CD4-positive, alpha-beta T cell treated with Interleukin-21 for 1 hour (primary cell): ENCODE measurements around the gene CDH2.

Source experiments
- DNase-seq: peaks from one replicate; pipeline ENCODE4 v3.0.0-alpha.2; 2020

Gene CDH2

DNA sequence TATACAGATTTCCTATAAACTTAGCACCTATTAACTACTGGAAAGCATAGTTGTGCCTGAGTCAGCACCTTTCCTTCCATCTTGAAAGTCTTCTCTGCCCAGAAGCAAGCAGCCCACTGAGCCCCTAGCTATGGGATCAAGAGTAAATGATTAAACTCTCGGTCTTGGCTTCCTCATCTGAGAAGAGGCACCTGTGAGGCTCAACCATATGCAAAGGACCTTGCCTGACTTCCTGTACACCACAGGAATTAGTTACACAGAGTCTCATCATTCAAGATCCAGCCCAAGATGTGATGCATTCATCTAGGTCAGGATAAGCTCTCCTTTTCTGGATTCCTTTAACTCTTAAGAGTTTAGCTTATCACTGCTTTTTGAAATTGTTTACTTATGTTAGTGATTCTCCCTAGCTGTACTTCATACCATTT, 96.0 kb downstream of the CDH2 start:
- no peak for DNase-seq

DNA sequence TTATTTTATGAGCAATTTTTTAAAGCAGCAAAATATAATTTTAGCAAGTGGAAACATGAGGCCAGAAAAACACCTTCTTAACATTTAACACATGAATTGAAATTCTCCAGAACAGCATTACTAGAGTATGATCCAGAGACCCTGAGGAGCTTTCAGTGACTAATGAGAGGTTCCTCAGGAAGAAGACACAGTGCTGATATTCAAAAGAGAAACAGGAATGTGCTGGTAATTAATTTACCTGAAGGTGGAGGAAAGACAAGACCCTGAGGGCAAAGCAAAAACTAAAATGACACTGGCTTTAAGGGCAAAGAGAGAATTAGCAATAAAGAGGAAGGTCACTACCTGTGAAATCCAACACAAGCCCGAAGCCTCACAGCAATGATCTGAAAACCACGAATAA, 97.0 kb downstream of the CDH2 start:
- no peak for DNase-seq

DNA sequence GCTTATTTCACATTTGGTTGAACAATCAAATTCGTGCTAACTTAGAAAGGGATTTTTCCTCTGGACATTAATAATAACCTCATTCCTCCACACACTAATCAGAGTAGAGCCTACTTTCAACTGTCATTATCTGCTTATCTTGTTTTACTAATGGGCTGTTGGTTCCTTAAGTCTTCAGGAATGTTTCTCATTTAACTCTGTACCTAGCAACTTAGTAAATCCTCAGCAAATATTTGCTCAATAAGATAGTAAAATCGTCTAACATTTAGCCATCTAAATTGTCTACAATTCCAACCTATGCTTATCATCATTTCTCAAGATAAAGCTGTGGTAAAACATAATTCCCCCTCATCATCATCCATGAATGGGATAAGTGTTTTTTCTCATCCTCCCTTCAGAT, 98.1 kb downstream of the CDH2 start:
- DNase-seq, result no peak

DNA sequence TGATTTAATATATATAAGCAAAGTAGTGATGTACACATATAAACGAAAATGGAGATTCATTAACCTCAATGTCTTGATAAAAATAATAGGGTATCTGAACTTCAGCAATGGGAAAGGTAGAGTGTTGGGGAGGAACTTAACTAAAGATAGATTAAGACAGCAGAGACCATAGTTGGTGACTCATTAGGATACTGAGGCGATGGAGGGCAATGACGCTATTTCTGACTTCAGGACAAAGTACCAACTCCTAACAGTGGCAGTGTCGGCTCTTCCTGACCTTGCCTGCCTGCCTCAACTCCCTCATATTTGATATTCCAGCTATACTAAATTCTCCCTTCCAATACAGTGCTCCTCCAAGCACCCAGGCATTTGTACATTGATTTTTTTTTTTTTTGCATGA, 98.6 kb downstream of the CDH2 start:
- no peak for DNase-seq

DNA sequence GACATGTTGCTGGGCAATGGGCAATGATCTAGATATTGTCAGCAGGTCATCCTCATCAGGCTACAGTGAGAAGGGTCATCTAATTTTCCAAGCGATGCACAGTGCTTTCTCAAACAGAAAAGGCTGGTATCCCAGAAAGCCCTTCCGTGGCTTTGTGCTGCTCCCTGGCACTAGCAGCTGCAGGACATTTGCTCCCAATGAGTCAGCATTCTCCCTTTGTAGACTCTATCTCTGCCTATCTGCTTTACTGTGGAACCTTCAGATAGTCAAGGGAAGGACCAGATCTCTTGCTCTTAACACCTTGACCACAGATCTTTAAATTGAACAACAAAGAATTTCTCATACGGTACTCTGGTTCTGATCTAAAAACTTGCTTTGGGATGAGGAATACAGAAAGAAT, 101.4 kb downstream of the CDH2 start:
- no peak for DNase-seq

DNA sequence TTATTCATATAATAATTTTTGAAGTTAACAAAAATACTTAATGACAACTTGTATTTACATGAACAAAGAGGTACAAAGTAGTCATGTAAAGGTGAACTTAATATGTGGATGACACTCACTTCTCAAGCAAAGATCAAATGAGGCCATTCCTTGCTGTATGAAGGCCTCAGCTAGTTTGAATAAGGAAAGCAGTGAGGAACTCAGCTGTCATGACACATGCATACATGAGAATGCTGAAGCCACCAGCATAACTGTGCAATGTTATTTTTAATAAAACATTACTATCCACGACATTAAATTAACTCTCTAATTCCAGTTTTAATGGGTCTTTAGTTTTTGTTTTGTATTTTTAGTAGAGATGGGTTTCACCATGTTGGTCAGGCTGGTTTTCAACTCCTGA, 102.9 kb downstream of the CDH2 start:
- no peak for DNase-seq

DNA sequence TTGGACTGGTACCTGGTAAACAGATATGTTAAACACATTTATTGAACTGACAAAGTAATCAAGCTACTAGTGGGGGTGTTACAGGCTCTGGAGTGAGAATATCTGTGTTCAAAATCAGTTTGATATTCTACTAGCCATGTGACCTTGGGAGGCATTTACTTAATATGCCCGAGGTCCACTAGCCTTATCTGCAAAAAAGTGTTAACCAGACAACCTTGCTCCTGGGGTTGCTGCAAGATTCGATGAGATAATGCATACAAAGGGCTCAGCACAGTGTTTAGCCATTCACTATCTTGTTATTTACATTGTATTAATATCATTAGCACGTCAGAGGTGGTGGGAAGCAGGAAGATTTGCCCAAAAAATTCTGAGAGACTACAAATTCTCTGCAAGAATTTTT, 103.3 kb downstream of the CDH2 start:
- no peak for DNase-seq

DNA sequence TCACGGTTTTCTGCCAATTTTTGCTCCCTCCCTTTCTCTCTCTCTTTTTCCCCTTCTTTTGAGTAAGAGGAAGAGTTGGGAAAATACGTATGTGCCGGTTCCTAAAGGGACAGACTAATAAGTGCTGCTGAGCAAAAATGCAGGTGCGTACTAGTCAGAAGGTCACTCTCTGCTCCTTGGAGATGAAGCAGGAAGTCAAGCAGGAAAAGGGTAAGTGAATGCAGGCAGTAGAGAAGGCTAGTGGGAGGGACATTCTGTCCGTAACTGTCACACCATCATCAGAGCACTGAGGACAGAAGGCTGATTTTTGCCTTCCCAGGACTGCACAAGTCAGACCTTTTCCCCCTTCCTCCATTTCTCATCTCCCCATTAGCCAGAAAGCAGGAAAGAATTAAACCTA, 105.7 kb downstream of the CDH2 start:
- DNase-seq, result no peak

DNA sequence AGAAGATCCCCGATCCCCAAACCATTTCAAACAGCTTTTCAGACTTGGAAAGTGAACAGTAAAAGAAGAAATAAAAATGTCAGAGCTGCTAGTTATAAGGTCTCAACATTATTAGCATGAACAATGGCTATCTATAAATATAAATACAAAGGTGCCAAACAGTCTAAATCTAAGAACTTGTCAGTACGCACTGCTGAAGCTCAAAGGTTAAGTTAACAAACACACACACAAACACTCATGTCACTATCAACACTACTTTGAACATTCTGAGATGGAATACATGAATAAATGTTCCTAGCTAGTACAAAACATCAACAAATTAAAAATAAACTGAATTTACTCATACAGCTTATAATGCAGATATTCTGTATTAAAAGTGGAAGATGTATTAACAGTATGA, 108.7 kb downstream of the CDH2 start:
- DNase-seq, result no peak

DNA sequence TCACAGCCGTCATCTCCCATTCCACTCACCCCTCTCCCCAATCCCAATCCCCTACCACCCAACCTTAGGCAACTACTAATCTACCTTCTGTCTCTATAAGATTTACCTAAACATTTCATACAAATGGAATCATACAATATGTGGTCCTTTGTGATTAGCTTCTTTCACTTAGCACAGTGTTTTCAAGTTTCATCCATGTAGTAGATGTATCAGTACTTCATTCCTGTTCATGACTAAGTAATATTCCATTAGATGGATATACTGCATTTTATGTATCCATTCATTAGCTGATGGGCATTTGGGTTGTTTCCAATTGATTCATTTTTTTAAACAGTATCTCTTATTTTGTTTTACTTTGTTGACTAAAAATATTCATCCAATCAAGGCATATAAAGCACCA, 109.6 kb downstream of the CDH2 start:
- DNase-seq, result no peak

DNA sequence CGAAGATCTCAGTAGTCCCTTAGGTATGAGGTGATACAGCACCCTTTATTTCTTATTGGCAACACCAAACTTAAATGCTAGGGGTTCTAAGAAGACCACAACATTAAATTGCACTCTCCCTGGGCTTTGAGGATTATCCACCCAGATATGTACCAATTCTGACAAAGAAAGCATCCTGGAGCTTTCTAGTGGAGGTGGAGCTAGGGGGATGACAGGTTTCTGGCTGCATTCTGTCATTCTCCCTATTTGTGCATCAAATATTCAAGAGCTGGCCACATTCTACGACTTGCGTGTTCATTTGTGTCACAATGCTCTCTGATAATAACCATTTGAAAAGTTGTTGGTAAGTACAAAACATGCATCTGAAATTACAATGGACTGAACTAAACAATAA, 111.1 kb downstream of the CDH2 start:
- DNase-seq, result no peak

DNA sequence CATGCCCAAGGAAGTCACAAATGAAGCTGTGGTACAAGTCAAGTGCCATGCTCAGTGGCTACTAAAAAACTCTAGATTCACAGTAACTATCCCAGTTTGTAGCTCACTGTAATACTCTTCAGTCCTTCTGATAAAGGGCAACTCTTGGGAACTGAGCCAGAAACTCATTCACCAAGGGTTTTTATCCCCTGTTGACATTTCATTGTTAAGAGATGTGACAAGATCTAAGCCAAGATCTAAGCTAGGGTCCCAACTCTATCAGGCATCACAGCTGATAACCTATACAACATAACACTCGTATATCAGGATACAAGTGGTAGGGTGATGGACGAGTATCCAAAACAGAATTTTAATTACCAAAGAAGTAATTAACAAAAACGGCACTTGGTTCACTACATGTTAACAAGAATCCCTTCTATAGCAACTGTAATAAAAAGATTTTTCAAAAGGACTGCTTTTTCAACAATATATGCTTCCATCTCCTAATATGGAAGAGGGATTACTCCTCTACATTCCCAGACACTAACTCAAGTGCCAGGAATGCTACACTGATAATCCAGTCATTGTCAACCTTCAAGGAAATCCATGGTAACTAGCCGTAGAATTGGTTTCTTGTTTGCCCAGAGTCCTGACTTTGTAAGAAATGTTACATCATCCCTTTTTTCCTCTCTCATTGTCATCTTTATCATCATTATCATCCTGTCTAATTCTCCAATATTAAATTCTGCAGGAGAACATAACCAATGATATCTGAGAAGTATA, 111.7 kb downstream of the CDH2 start:
- no peak for DNase-seq

DNA sequence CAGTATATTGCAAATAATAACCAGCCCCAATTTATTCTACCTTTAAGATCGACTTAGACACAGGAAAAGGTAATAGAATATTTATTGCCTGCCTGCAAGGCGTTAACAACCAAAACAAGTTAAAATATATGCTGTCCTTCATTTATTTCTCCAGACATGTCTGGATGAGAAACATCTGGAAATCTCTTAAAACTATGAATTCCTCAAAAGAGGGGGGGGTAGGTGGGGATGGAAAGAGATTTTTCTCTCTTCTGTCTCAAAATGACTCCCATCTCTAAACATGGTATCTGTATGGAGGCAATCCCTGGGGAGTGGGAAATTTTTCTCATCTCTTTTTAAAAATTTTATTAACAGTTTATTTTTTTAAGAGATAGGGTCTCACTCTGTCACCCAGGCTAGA, 113.0 kb downstream of the CDH2 start:
- DNase-seq, result no peak

DNA sequence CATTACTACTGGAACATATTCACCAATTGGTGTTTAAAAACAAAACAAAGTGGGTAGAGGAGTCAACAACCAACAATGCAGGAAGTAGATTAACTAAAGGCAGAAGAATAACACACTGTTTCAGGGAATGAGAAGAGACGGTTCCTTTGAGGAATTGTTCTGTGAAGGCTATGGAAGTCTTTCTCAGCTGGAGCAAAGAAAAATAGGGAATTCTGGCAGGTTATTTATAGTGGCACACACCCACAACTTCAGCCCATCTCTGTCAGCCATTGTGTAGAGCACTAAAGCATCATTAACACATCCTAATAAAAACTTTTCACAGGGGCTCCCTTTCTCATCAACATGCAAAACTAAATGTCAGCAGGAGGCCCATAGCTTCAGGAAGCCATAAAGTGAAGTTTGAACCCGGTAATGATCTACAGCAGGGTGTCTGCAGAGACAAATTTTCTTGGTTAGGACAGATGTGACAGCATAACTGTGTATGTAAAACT, 113.6 kb downstream of the CDH2 start:
- no peak for DNase-seq

DNA sequence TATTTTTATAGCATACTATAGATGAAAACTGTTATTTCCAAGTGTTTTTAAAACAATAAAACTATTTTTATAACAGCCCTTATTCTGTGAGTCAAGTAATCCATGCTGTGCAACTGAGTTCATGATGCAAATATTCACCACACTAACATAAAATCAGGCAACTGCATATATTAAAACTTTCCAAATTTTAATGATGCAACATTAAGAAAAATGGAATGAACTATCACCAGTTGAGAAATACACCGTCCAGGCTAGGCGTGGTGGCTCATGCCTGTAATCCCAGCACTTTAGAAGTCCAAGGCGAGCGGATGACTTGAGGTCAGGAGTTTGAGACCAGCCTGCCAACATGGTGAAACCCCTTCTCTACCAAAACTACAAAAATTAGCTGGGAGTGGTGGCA, 114.5 kb downstream of the CDH2 start:
- DNase-seq, result no peak

DNA sequence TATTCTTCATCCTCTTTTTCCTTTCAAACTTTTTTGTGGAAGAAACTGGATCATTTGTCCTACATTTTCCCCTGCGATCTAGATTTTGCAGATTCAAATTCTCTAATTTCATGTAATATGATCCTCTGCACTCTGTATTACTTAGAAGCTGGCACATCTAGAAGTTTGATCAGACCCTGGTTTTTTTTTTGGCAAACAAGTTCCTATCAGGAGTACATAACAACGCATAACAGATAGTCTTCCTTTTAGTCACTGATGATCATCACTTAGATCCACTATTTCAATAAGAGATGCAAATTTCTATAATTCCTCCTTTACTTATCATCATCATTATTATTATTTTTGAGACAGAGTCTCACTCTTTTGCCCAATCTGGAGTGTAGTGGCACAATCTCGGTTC, 117.1 kb downstream of the CDH2 start:
- DNase-seq, result no peak

DNA sequence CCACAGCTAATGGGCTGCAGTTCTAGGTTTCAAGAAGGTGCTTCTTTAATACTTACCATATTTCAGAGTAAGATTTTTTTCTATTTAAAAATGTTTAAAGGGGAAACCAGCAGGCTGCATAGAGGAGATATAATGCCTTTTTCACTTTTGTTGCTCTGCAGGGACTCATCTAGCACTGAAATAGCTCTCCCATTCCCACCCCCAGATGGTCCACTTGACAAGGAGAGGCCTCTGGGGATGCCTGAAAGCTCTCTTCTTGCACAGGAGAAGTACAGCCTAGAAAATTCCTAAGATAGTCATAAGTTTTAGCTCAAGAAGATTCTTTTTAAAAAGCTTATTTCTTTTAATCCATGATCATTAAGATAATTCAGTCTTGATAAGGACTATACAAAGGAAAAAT, 126.4 kb downstream of the CDH2 start:
- no peak for DNase-seq

DNA sequence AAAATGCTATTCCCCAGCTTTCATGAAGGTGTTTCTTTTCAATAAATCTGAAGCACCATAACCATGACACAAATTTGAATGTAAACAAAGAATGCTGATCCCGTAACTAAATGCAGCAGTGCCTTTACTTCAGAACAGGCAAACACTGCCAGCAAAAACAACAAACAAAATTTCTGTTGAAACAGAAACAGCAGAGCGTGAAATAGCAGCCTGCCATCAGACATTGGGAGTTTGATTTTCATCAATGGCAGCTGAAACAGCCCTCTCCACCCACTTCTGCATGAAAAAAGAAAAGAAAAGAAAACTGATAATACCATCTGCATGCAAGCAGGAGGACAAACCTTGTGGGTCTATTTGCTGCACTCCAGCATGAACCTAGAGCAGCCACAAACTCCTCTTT, 128.3 kb downstream of the CDH2 start:
- DNase-seq, result no peak

DNA sequence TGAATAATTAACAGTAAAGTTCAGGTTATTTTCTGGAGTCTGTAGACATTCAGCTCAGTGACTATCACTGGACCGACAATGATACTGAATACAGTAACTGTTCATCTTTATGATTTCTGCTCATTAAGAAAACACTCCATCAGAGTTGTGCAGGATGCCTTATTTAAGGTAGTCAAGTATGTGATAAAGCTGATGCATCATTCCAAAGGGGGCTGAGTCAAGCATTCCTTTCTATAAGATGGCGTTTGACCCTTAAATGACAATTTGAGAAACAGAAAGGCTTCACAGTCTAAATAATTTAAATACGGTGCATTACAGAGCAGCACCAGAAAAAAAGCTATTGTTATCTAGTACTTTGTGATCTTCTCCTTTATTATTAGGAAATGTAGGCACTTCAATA, 131.1 kb downstream of the CDH2 start:
- no peak for DNase-seq

DNA sequence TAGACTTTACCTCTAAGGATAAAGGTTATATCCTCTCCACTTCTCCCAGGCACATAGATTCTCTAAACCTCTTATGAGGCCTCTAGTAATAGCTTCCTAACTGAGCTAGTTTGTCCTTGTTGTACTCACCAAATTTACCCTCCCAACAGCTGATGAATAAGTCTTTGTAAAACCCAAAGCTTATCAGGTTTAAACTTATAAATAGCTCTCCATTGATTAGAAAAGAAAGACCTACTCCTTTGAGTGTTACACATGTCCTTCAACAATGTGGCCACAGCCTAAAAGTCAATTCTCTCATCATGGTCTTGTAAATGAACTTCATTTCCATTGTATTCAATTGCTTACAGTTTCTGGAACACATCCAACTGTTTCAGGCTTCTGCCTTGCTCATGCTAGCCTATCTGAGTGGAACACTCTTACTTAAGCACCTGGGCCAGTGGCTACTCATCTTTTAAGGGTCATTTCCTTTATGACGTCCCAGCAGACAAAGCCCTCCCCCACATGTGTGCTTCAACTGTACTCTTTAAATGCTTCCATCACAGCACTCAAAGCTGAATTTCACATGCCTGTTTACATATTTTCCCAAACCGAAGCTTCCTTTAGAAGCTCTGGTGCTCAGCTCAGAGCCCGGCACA, 131.6 kb downstream of the CDH2 start:
- no peak for DNase-seq

DNA sequence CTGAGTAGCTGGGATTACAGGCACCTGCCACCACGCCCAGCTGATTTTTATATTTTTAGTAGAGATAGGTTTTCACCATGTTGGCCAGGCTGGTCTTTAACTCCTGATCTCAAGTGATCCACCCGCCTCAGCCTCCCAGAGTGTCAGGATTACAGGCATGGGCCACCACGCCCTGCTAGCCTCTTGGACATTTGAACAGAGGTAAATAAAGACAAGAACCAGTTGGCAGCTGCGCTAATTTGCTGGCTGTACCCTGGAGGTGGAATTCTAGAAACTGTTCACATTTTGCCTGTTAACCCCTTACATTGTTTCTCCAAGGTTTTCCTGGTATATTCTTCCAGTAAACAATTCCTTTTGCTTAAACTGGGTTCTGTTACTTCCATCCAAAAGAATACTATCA, 132.9 kb downstream of the CDH2 start:
- no peak for DNase-seq

DNA sequence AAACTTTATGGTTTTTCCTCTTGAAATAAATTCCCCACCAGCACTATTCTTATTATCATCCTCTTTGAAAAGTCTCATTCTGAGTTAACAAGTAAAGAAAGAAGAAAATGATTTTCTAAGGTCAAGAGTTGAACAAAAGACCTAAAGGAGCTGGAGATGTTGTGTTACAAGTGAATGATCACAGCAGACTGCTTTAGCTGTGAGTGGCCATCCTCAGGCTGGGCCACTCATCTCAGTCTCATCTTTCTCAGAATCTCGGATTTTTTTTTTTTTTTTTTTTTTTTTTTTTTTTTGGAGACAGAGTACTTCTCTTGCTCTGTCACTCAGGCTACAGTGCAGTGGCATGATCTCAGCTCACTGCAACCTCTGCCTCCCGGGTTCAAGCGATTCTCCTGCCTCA, 133.3 kb downstream of the CDH2 start:
- no peak for DNase-seq

DNA sequence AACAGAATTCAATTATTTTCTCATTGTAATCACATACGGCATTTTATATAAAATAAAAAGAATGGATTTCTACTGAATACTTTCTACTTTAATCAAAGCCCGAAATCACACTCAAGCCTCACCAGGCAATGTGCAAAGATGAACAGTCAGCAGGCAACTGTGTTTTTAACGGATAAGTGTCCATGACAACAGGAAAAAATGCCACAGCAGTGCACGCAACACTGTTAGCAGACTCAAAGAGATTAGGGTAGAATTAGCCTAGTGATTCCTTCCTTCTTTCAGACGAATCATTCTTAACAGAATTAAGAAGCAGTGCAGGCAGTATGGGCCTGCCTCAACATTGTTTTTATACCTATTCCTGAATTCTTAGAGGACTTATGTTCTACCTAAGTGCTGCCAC, 135.6 kb downstream of the CDH2 start:
- no peak for DNase-seq

DNA sequence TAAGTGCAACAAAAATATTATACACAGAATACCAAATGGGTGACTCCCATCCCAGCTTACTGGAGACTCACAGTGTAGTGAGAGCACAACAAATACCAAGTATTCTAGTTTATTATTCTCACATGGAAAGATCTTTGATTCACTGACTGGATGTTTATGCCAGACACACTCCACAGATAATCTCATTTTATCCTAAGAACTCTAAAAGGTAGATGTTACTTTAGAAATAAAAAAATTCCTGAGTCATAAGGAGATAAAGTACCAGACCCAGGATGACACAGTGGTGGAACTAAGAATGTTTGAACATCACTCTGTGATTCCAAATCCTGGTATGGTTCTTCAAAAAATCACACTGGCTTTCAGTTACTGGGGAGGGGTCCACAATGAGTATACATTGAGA, 136.2 kb downstream of the CDH2 start:
- no peak for DNase-seq

DNA sequence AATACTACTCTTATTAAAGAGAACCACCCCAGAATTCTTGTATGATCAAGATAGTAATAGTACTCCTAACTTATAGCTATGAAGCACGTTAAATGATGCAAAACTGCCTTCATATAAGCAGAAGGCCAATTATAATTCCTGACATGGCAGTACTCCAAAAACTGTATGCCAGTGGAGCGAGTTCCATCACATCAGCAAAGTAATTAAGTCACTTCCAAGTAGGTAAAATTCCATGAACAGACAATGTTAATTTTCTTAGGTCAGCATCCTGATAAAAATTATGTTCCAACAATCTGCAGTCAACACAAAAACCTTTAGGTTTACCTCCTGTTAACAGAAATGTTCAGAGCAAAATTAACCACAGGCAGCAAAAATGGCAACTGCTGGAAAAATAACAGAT, 136.7 kb downstream of the CDH2 start:
- DNase-seq, result no peak
